Mucosa of rectum (tissue), 2 donors: ENCODE data around the gene MRPS18B.

Experiments used
- H3K27ac ChIP-seq, 2 donors: one replicate each; pipeline ENCODE4 v1.7.0; 2013; ENCODE audit warnings: inconsistent platforms in 2 of 2, low read depth in 2 of 2, low read length in 2 of 2
- H3K27me3 ChIP-seq, 2 donors: one replicate each; pipeline ENCODE4 v1.7.0; 2013; ENCODE audit warnings: low read length in 2 of 2; ENCODE audit not compliant: control insufficient read depth in 2 of 2, insufficient read depth in 2 of 2
- H3K36me3 ChIP-seq, 2 donors: one replicate each; pipeline ENCODE4 v1.7.0; 2013; ENCODE audit warnings: low read length in 2 of 2; ENCODE audit not compliant: control insufficient read depth in 2 of 2, insufficient read depth in 2 of 2
- H3K4me1 ChIP-seq, 2 donors: one replicate each; pipeline ENCODE4 v1.7.0; 2013; ENCODE audit warnings: low read length in 2 of 2, mild to moderate bottlenecking in 1 of 2; ENCODE audit not compliant: control insufficient read depth in 2 of 2, insufficient read depth in 2 of 2
- H3K4me3 ChIP-seq, 2 donors: one replicate each; pipeline ENCODE4 v1.7.0; 2013; ENCODE audit warnings: low read length in 2 of 2
- H3K9ac ChIP-seq, 2 donors: one replicate each; pipeline ENCODE4 v1.7.0; 2013; ENCODE audit warnings: low read length in 2 of 2, low read depth in 1 of 2, mild to moderate bottlenecking in 1 of 2
- H3K9me3 ChIP-seq, 2 donors: one replicate each; pipeline ENCODE4 v1.7.0; 2013; ENCODE audit warnings: low read length in 2 of 2; ENCODE audit not compliant: control insufficient read depth in 2 of 2
- donor health status: healthy.
- donor health status: Normal muscosa, but diverticular disease.

MRPS18B gene

GRCh38 chr6:30614843-30615218 lies 2.8 kb upstream of the MRPS18B start:
- Histone ChIP-seq H3K4me3 (peak overlapping the region; percentile 98 to 99), H3K27ac (peak overlapping the region; percentile 98), H3K4me1 (peaks cover 10 to 25% of the 10 kb centered on the region in 2 donors), H3K27me3 (no peaks in the 10 kb centered on the region), H3K9ac (peak overlapping the region; percentile 95 to 100), H3K36me3 (peaks cover 15 to 17% of the 10 kb centered on the region in 2 donors), H3K9me3 (no peaks in the 10 kb centered on the region)

DNA sequence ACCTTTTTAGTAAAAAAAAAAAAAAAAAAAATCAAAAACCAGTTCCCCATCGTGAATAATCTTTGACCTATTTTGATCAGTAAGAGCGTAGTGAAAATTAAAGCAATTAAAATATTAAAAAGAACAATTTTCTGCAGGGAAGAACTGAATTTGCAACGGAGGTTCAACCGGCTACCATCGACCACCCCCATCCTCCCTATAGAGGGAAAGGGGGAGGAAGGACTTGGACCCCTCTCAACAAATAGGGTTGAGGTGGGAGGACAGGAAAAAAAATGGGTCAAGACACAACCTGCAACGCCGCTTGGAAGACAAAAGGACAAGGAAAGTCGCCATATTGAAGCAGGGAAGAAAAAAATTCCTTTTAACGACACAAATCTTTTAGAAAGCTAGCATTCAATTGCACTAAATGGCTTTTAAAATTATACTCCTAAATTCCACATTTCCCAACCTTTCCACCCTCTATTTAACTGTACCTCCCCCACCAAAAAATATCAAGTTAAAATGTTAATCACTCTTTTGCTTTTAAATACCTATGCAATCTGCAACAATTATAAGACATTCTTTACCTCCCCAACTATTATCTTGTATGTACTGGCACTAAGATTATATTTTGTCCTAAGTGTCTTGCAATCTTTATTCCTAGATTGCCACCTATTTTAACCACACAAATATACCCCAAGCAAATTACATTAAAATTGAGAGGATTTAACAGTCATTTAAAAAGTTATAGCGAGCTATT lies 2.3 kb upstream of the MRPS18B start:
- H3K4me1 ChIP-seq = peaks cover 10 to 25% of the 10 kb centered on the region in 2 donors
- no peaks in the 10 kb centered on the region for H3K27me3 ChIP-seq
- H3K27ac ChIP-seq = peak overlapping the region; percentile 98
- no peaks in the 10 kb centered on the region for H3K9me3 ChIP-seq
- H3K9ac ChIP-seq = peak overlapping the region; percentile 95 to 100
- H3K4me3 ChIP-seq = peak overlapping the region; percentile 98 to 99
- peaks cover 17 to 18% of the 10 kb centered on the region in 2 donors for H3K36me3 ChIP-seq

DNA sequence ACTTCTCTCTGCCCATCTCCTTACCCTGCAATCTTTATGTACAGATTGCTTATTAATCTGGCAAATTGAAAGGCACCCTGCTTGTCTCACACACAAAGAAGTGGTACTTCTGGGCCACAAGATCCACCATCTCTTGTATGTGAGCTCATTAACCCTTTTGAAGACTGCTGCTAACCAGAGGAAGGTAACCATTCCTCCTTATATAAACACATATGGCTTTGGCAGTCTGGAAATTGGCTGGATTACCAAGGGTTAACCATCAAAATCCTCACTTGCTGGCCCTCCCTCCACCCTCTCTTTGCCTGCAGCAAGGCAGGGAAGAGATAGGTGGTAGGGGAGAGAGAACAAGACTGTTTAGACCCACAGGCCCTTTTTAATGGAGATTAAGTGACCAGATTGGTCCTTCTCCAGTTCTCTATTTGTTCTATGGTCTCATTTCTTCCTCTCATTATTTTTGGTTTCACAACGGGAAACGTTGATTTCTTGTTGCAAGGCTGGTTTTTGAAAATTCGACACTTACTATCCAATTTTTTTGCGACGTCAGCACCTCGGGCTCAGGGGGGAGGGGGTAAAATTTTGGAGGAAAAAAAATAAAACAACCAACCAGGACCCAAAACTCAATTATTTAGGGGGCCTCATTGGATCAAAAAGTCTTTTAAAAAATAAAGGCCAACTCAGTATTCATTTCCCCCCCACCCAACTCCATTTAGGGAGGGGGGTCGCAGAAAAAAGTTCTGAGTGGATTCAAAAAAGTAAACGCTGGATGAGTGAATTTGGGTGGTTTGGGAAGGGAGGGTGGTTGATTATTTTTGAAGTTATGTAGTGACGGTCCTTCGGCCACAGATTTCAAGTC lies 1.5 kb upstream of the MRPS18B start:
- Histone ChIP-seq H3K27ac (peak overlapping the region; percentile 98), H3K4me1 (peaks cover 10 to 25% of the 10 kb centered on the region in 2 donors), H3K36me3 (peaks cover 18% of the 10 kb centered on the region in 2 donors), H3K27me3 (no peaks in the 10 kb centered on the region), H3K4me3 (peak overlapping the region; percentile 98 to 99), H3K9me3 (no peaks in the 10 kb centered on the region), H3K9ac (peak overlapping the region; percentile 95 to 100)

DNA sequence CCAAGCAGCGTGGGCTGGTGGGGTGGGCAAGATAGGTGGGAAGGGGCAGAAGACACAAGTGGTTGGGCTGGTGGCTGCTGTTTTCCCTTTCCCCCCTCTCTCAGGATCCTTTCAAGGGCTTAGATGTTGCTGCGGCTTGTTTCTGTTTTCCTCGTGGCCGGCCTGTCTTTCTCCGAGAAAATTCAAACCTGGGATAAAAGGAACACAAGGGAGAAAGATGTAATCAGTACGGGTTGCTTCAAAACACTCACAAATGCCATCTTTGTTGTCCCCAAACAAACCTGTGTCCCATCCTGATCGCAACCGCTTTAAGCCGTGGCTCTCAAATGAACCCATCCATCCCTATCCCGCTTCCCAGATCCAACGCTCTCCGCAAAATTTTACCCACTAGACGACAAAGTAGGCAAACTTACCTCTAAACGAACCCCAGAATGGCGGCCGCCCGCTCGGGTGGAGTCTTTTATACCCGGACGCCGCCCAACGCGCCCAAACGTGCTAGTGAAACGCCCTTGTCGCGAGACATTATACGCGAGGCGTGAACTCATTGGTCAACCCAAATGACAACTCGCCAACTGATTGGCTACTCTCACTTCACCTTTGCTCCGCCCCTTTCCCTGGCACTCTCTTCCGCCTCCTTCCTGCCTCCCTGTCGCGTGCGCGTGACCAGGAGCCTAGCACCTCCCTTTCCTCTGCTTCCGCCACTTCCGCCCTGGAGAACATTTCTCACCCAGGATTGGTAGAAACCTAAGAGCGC lies 652 bp upstream of the MRPS18B start, which contains the start of gene PPP1R10:
PPP1R10 (minus strand) TSS at position 433 of the 754 bp plus-strand sequence. CDS start 7,299 bp downstream, outside the sequence.
- H3K27me3 ChIP-seq = no peaks in the 10 kb centered on the region
- peak within 1 kb of the TSS; percentile 98 to 99 for H3K4me3 ChIP-seq
- H3K9ac ChIP-seq = peak within 1 kb of the TSS; percentile 95 to 100
- H3K4me1 ChIP-seq = peaks cover 10 to 25% of the 10 kb centered on the region in 2 donors
- no peaks in the 10 kb centered on the region for H3K9me3 ChIP-seq
- peak within 1 kb of the TSS; percentile 98 for H3K27ac ChIP-seq
- peaks cover 18 to 21% of the 10 kb centered on the region in 2 donors for H3K36me3 ChIP-seq

DNA sequence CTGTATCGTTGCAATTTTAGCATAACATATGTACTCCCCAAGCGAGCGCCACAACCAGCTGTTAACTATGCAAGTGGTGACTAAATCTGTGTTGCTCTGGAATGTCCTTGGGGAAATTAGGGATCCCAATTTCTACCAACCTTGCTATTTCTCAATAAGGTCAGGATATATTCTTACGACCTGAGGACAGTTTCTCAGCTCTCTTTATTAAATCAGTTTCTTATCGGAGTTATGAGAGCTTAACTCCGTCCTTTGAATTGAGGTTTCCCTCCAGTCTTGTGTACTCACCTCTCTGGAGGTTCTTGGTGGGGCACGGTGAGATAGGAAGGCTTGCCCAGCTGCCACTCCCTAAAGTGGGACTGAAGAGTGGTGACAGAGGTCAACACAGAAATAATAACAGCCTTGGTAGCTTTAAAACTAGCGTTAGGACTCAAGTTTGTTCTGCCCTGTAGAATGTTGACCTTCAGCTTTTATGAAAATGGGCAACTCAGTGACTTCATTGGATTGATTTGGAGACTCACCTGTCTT lies 694 bp downstream of the MRPS18B start:
- Histone ChIP-seq H3K4me3 (peak overlapping the region; percentile 97 to 98), H3K27me3 (no peaks in the 10 kb centered on the region), H3K36me3 (peaks cover 24 to 30% of the 10 kb centered on the region in 2 donors), H3K4me1 (peaks cover 10 to 25% of the 10 kb centered on the region in 2 donors), H3K9me3 (no peaks in the 10 kb centered on the region), H3K9ac (peak overlapping the region; percentile 94 to 98), H3K27ac (peak overlapping the region; percentile 93 to 98)

DNA sequence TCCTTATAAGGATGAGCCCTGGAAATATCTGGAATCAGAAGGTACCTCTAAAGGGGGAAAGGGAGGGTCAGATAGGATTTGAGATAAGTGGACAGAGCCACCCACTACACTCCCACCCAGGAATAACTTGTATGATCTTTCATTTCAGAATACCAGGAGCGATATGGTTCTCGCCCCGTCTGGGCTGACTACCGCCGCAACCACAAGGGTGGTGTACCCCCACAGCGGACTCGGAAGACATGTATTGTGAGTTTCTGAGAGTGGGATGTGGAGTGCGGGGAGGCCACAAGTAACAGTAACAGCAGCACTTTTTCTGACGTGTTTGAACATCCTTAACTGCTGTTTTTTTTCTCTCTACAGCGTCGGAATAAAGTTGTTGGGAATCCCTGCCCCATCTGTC lies 1.9 kb downstream of the MRPS18B start:
- H3K27me3 ChIP-seq = no peaks in the 10 kb centered on the region
- peaks cover 30 to 38% of the 10 kb centered on the region in 2 donors for H3K36me3 ChIP-seq
- no peak overlapping the region for H3K4me3 ChIP-seq
- no peak overlapping the region for H3K27ac ChIP-seq
- no peak overlapping the region for H3K9ac ChIP-seq
- H3K9me3 ChIP-seq = no peaks in the 10 kb centered on the region
- peaks cover 4 to 18% of the 10 kb centered on the region in 2 donors for H3K4me1 ChIP-seq

DNA sequence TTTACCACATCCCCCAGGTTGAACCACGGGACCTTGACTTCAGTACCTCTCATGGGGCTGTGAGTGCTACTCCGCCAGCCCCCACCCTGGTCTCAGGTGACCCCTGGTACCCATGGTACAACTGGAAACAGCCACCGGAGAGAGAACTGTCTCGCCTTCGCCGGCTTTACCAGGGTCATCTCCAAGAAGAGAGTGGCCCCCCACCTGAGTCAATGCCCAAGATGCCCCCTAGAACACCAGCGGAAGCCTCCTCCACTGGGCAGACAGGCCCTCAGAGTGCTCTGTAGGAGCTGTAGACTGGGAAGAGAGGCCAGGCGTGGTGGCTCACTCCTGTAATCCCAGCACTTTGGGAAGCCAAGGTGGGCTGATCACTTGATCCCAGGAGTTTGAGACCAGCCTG lies 7.9 kb downstream of the MRPS18B start:
- H3K9ac ChIP-seq = no peak overlapping the region
- no peak overlapping the region for H3K4me3 ChIP-seq
- H3K36me3 ChIP-seq = peaks cover 35 to 45% of the 10 kb centered on the region in 2 donors
- H3K27me3 ChIP-seq = no peaks in the 10 kb centered on the region
- H3K4me1 ChIP-seq = peaks cover 13 to 16% of the 10 kb centered on the region in 2 donors
- H3K9me3 ChIP-seq = no peaks in the 10 kb centered on the region
- peak overlapping the region in 1 of 2 donors; percentile 97 for H3K27ac ChIP-seq

GRCh38 chr6:30626484-30627366 lies 9.1 kb downstream of the MRPS18B start, which contains the start of gene ATAT1:
ATAT1 (plus strand) TSS chr6:30626874.
- Histone ChIP-seq H3K9me3 (no peaks in the 10 kb centered on the region), H3K27ac (peak within 1 kb of the TSS; percentile 93 to 97), H3K9ac (peak within 1 kb of the TSS; percentile 90 to 98), H3K27me3 (no peaks in the 10 kb centered on the region), H3K4me3 (peak within 1 kb of the TSS; percentile 90 to 95), H3K4me1 (peaks cover 13 to 16% of the 10 kb centered on the region in 2 donors), H3K36me3 (peaks cover 37 to 45% of the 10 kb centered on the region in 2 donors)

DNA sequence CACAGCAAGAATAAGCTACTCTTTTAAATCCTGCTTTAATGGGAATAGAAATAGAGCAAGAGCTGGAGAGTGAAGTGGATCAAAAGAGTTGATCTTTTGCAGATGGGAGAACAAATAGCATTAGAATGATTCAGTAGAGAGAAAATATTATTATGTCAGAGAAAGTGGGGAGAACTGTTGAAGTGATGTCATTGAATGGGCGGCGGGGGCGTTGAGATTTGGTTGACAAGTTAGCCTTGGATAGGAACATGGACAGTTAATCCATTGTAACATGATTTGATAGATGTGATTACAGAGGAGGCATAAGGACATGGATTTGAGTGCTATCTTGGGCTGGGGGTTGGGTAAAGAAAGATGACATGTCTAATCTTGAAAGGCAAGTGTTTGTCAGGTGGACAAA lies 18.2 kb downstream of the MRPS18B start:
- Histone ChIP-seq H3K4me3 (no peak overlapping the region), H3K36me3 (peaks cover 17 to 26% of the 10 kb centered on the region in 2 donors), H3K27me3 (no peaks in the 10 kb centered on the region), H3K27ac (no peak overlapping the region), H3K9ac (no peak overlapping the region), H3K9me3 (no peaks in the 10 kb centered on the region), H3K4me1 (no peaks in the 10 kb centered on the region)
